Endothelial cell of umbilical vein (primary cell): ENCODE results near the gene ALK. TPM values are rescaled to one million over a fixed set of nuclear protein-coding genes. Genes with fewer than 3 reads are reported as not detected.

Experiments used
- BruUV-seq: library from RNA; stranded (reverse); fragments of 400-500 nt; replicated peaks from 2 replicates; lab custom pipeline; 2021; lab: Mats Ljungman, UMichigan
- CTCF ChIA-PET: fragments of 300-600, 350-600 bp; sonication (Branson Sonifier 250); formaldehyde crosslinking; loops from one replicate; lab custom pipeline; 2021; ENCODE audit warnings: antibody characterized with exemption, inconsistent platforms; lab: Charles Lee
- POLR2A ChIA-PET: fragments of 300-600, 350-600 bp; sonication (Branson Sonifier 250); formaldehyde crosslinking; loops from one replicate; lab custom pipeline; 2021; ENCODE audit warnings: antibody characterized with exemption, inconsistent platforms; lab: Charles Lee
- DNase-seq: peaks from one replicate; pipeline ENCODE4 v3.0.0-alpha.2; 2011; ENCODE audit warnings: low read depth, low spot score
- FAIRE-seq: peaks from 2 replicates; lab custom pipeline; 2011; peaks lifted over from hg19 to GRCh38; lab: Jason Lieb, UNC
- H2AFZ ChIP-seq: 2 replicates; pipeline ENCODE4 v1.6.0; 2012; ENCODE audit warnings: low read depth, low read length, control low read depth, inconsistent platforms
- H3K27ac ChIP-seq: 2 replicates; pipeline ENCODE4 v1.5.1; 2011; ENCODE audit warnings: low read depth, mild to moderate bottlenecking, control low read depth, low read length, moderate library complexity; ENCODE audit not compliant: insufficient read depth
- H3K27me3 ChIP-seq, 2 experiments: 2 replicates each; pipeline versions ENCODE4 v1.6.0 to v1.6.1; 2011; ENCODE audit warnings: low read length in 2 of 2, mixed read lengths in 1 of 2; ENCODE audit not compliant: control insufficient read depth in 2 of 2, insufficient read depth in 2 of 2
- H3K36me3 ChIP-seq, 2 experiments: 2 replicates in 1 of 2; 3 replicates in 1 of 2; pipeline ENCODE4 v1.5.1; 2011; ENCODE audit warnings: low read length in 2 of 2, mild to moderate bottlenecking in 1 of 2, moderate library complexity in 1 of 2; ENCODE audit not compliant: control insufficient read depth in 2 of 2, insufficient read depth in 2 of 2; ENCODE audit errors: extremely low read depth in 1 of 2
- H3K4me1 ChIP-seq: 3 replicates; pipeline ENCODE4 v1.5.1; 2011; ENCODE audit warnings: mild to moderate bottlenecking, low read length; ENCODE audit not compliant: control insufficient read depth, insufficient read depth; ENCODE audit errors: extremely low read depth
- H3K4me2 ChIP-seq: 2 replicates; pipeline ENCODE4 v1.6.1; 2011; ENCODE audit warnings: low read length, control low read depth, mixed read lengths; ENCODE audit not compliant: insufficient read depth
- H3K4me3 ChIP-seq, 3 experiments: fragments of 200-600 bp in 1 of 3; sonication (generic), shearing (Covaris generic) in 1 of 3; replicated peaks in 1 of 3; 2 replicates each; pipeline ENCODE4 v1.5.1; 2011 to 2016; ENCODE audit warnings: control low read depth in 3 of 3, low read length in 3 of 3, mild to moderate bottlenecking in 2 of 3, inconsistent platforms in 1 of 3, low read depth in 1 of 3, moderate library complexity in 1 of 3; ENCODE audit not compliant: insufficient read depth in 1 of 3
- H3K79me2 ChIP-seq: 2 replicates; pipeline ENCODE4 v1.6.0; 2012; ENCODE audit warnings: low read length, inconsistent platforms; ENCODE audit not compliant: control insufficient read depth, insufficient read depth
- H3K9ac ChIP-seq: replicated peaks from 2 replicates; pipeline ENCODE3; 2011; ENCODE audit warnings: low read length, control low read depth; ENCODE audit not compliant: insufficient read depth; ENCODE audit errors: extremely low read depth
- H3K9me1 ChIP-seq: replicated peaks from 3 replicates; pipeline ENCODE4 v1.6.0; 2011; ENCODE audit warnings: mild to moderate bottlenecking, low read length; ENCODE audit not compliant: control insufficient read depth, insufficient read depth; ENCODE audit errors: extremely low read depth
- H3K9me3 ChIP-seq: replicated peaks from 2 replicates; pipeline ENCODE4 v1.5.1; 2012; ENCODE audit warnings: low read length, inconsistent platforms; ENCODE audit not compliant: control insufficient read depth, insufficient read depth
- H4K20me1 ChIP-seq: replicated peaks from 2 replicates; pipeline ENCODE3; 2011; ENCODE audit warnings: mild to moderate bottlenecking, low read length; ENCODE audit not compliant: control insufficient read depth, insufficient read depth; ENCODE audit errors: extremely low read depth
- EZH2 ChIP-seq: IDR thresholded peaks from 2 replicates; pipeline ENCODE4 v1.6.1; 2012; ENCODE audit warnings: borderline replicate concordance, low read depth, mild to moderate bottlenecking, moderate library complexity, low read length, inconsistent platforms; ENCODE audit not compliant: severe bottlenecking
- FOS ChIP-seq: IDR thresholded peaks from 2 replicates; pipeline ENCODE4 v1.6.1; 2011; ENCODE audit warnings: mild to moderate bottlenecking, low read length, moderate library complexity, borderline replicate concordance; ENCODE audit not compliant: insufficient read depth
- GATA2 ChIP-seq: IDR thresholded peaks from 2 replicates; pipeline ENCODE4 v1.7.0; 2011; ENCODE audit warnings: low read depth, mild to moderate bottlenecking, moderate library complexity, mixed read lengths, low read length; ENCODE audit not compliant: insufficient read length, insufficient read depth
- JUN ChIP-seq: IDR thresholded peaks from 2 replicates; pipeline ENCODE4 v1.6.1; 2011; ENCODE audit warnings: borderline replicate concordance, low read depth; ENCODE audit not compliant: insufficient read length, insufficient read depth
- MYC ChIP-seq: IDR thresholded peaks from one replicate; pipeline ENCODE4 v1.6.1; 2011; ENCODE audit warnings: mild to moderate bottlenecking, low read depth, low read length
- POLR2A ChIP-seq: IDR thresholded peaks from 2 replicates; pipeline ENCODE4 v1.6.1; 2012; ENCODE audit warnings: low read depth, mild to moderate bottlenecking, control low read depth, low read length
- POLR2AphosphoS5 ChIP-seq: IDR thresholded peaks from 2 replicates; pipeline ENCODE4 v1.6.1; 2012; ENCODE audit warnings: low read depth, mild to moderate bottlenecking, control low read depth, low read length, moderate library complexity; ENCODE audit not compliant: insufficient read depth
- dilution Hi-C: fragments of 300-500 bp; cut with MboI; formaldehyde crosslinking; loops from one replicate; pipeline ENCODE4 v1.15.0; 2019; ENCODE audit warnings: low sequenced_read_pairs; ENCODE audit not compliant: extremely low pct_ligation_motif_present
- intact Hi-C: fragments of 100-400 bp; cut with micrococcal nuclease; formaldehyde crosslinking; loops from one replicate; pipeline ENCODE4 v1.10.0; 2022
- polyA plus RNA-seq, 4 experiments: library from polyadenylated mRNA; depleted of rRNA in 3 of 4; stranded (reverse) in 3 of 4; unstranded in 1 of 4; fragments of >200 nt; gene quantifications; 2 replicates each; pipeline versions ENCODE4 v1.2.1 to v1.2.3, GENCODE V29; 2011 to 2012; ENCODE audit warnings: missing spikeins in 1 of 4
- total RNA-seq: library from RNA; stranded (reverse); gene quantifications from 2 replicates; pipeline ENCODE4 v1.2.3, GENCODE V29; 2021
- TF ChIP-seq, protein P1 (sequence below): IDR thresholded peaks from 2 replicates; pipeline ENCODE4 v1.6.1; 2011; ENCODE audit not compliant: insufficient read depth, insufficient read length
- TF ChIP-seq, protein P2 (sequence below), 2 donors: IDR thresholded peaks; 1 replicate in 1 of 2; 2 replicates in 1 of 2; pipeline ENCODE4 v1.5.1; 2011; ENCODE audit warnings: low read length in 2 of 2, mild to moderate bottlenecking in 2 of 2, moderate library complexity in 2 of 2, control low read depth in 1 of 2, inconsistent platforms in 1 of 2, low read depth in 1 of 2; ENCODE audit not compliant: insufficient read depth in 1 of 2; ENCODE audit errors: extremely low read depth in 1 of 2

ALK gene
- total and polyA plus RNA-seq, 2 donors (not counting 3 experiments of a cell fraction or from before 2014, with no cell fraction given), result not detected

DNA sequence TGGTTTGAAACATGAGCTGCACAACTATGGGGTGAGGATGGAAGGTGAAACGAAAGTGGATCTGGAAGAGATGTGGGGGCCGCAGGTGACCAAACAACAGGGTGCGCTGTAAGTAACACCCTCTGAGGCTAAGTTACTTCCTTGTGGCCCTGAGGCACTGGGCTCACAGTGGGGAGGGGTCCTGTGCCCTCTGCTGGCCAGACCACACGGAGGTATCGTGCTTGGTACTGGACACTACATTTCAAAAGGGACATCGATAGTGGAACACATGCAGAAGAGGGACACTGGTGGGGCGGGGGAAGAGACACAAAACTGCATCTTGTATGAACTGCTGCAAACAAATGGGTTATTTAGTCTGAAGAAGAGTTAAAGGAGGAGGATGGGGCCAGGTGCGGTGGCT is 695.6 kb downstream of the ALK start:
- Histone ChIP-seq H3K9me3 (no peaks in the 10 kb centered on the region), H3K4me2 (no peak overlapping the region), H3K9me1 (no peaks in the 10 kb centered on the region), H3K9ac (no peak overlapping the region), H2AFZ (no peak overlapping the region), H3K4me1 (no peaks in the 10 kb centered on the region), H3K27me3 (peaks cover 0 to 1% of the 10 kb centered on the region in 2 experiments), H3K36me3 (no peaks in the 10 kb centered on the region), H4K20me1 (no peaks in the 10 kb centered on the region), H3K79me2 (no peaks in the 10 kb centered on the region), H3K27ac (no peak overlapping the region), H3K4me3 (no peak overlapping the region)
- POLR2A ChIA-PET, result no interaction called here
- DNase-seq (no peak), FAIRE-seq (no peak)
- CTCF ChIA-PET, result interaction anchor here (1.1 kb wide), 1 partner anchor 267 kb away, joined by 4 read pairs; no protein-coding TSS in a partner anchor
- no TSS peak for BruUV-seq
- dilution Hi-C loops (no loop called here), intact Hi-C loops (no loop called here)
- TF ChIP-seq EZH2 (no peak), JUN (no peak), GATA2 (no peak), POLR2AphosphoS5 (no peak), MYC (no peak), POLR2A (no peak), FOS (no peak)
- TF ChIP-seq, protein P1, sequence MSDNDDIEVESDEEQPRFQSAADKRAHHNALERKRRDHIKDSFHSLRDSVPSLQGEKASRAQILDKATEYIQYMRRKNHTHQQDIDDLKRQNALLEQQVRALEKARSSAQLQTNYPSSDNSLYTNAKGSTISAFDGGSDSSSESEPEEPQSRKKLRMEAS, result no peak
- TF ChIP-seq, protein P2, sequence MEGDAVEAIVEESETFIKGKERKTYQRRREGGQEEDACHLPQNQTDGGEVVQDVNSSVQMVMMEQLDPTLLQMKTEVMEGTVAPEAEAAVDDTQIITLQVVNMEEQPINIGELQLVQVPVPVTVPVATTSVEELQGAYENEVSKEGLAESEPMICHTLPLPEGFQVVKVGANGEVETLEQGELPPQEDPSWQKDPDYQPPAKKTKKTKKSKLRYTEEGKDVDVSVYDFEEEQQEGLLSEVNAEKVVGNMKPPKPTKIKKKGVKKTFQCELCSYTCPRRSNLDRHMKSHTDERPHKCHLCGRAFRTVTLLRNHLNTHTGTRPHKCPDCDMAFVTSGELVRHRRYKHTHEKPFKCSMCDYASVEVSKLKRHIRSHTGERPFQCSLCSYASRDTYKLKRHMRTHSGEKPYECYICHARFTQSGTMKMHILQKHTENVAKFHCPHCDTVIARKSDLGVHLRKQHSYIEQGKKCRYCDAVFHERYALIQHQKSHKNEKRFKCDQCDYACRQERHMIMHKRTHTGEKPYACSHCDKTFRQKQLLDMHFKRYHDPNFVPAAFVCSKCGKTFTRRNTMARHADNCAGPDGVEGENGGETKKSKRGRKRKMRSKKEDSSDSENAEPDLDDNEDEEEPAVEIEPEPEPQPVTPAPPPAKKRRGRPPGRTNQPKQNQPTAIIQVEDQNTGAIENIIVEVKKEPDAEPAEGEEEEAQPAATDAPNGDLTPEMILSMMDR (IDR thresholded peaks at IDR 0.05; ENCODE audit: extremely low read depth in 1 of 2, insufficient read depth in 1 of 2, low read depth in 1 of 2, low read length in 2 of 2), result no peak
